Naive thymus-derived CD4-positive, alpha-beta T cell (primary cell): Measurements from ENCODE around the gene MEX3A. TPM values are rescaled to one million over a fixed set of nuclear protein-coding genes. Genes with fewer than 3 reads are reported as not detected.

ENCODE experiments used
- ATAC-seq: fragments of 150-1000 bp; cut with Tn5 transposase; 2 replicates; pipeline ENCODE4 v1.10.0; 2021; ENCODE audit warnings: mild to moderate bottlenecking, moderate library complexity
- CTCF ChIA-PET: fragments of 350-600 bp; sonication (Branson Sonifier 250); formaldehyde crosslinking; loops from one replicate; lab custom pipeline; 2021; ENCODE audit warnings: antibody characterized with exemption; lab: Charles Lee
- POLR2A ChIA-PET: fragments of 350-600 bp; sonication (Branson Sonifier 250); formaldehyde crosslinking; loops from one replicate; lab custom pipeline; 2021; ENCODE audit warnings: antibody characterized with exemption, inconsistent platforms; lab: Charles Lee
- DNase-seq, 9 donors: peaks; one replicate each; pipeline versions ENCODE4 v3.0.0 to v3.0.0-alpha.2; 2020 to 2022; ENCODE audit warnings: mixed read lengths in 1 of 9
- H3K27ac ChIP-seq: one replicate; pipeline ENCODE4 v1.7.0; 2013; ENCODE audit warnings: mild to moderate bottlenecking, low read depth, low read length, moderate library complexity
- H3K27me3 ChIP-seq, 2 donors: one replicate each; pipeline ENCODE4 v1.7.0; 2013; ENCODE audit warnings: low read length in 2 of 2, mild to moderate bottlenecking in 2 of 2, moderate library complexity in 2 of 2; ENCODE audit not compliant: control insufficient read depth in 2 of 2, insufficient read depth in 2 of 2
- H3K36me3 ChIP-seq, 3 experiments: 1 replicate in 2 of 3; 2 replicates in 1 of 3; pipeline ENCODE4 v1.7.0; 2013; ENCODE audit warnings: low read length in 3 of 3, mild to moderate bottlenecking in 3 of 3, moderate library complexity in 1 of 3; ENCODE audit not compliant: insufficient read depth in 3 of 3, control insufficient read depth in 2 of 3
- H3K4me1 ChIP-seq, 2 donors: one replicate each; pipeline ENCODE4 v1.7.0; 2013; ENCODE audit warnings: low read length in 2 of 2, mild to moderate bottlenecking in 2 of 2, moderate library complexity in 1 of 2; ENCODE audit not compliant: control insufficient read depth in 2 of 2, insufficient read depth in 2 of 2
- H3K4me3 ChIP-seq: 2 replicates; pipeline ENCODE4 v1.7.0; 2013; ENCODE audit warnings: mild to moderate bottlenecking, low read length
- H3K9me3 ChIP-seq, 3 experiments: 1 replicate in 2 of 3; 2 replicates in 1 of 3; pipeline ENCODE4 v1.7.0; 2013; ENCODE audit warnings: low read length in 3 of 3; ENCODE audit not compliant: control insufficient read depth in 2 of 3
- H3K27ac Mint-ChIP-seq, 9 donors: one replicate each; pipeline ENCODE4 v1.8.0; 2020 to 2022; ENCODE audit warnings: mixed read lengths in 9 of 9, mild to moderate bottlenecking in 8 of 9, moderate library complexity in 5 of 9, inconsistent platforms in 2 of 9
- H3K27me3 Mint-ChIP-seq, 5 donors: one replicate each; pipeline ENCODE4 v1.8.0; 2021 to 2022; ENCODE audit warnings: mixed read lengths in 5 of 5, mild to moderate bottlenecking in 1 of 5
- H3K36me3 Mint-ChIP-seq, 5 donors: one replicate each; pipeline ENCODE4 v1.8.0; 2020 to 2022; ENCODE audit warnings: mixed read lengths in 5 of 5, mild to moderate bottlenecking in 3 of 5, inconsistent platforms in 1 of 5
- H3K4me1 Mint-ChIP-seq, 7 donors: one replicate each; pipeline ENCODE4 v1.8.0; 2020 to 2022; ENCODE audit warnings: mixed read lengths in 7 of 7, mild to moderate bottlenecking in 3 of 7, inconsistent platforms in 1 of 7
- H3K4me3 Mint-ChIP-seq, 10 donors: one replicate each; pipeline ENCODE4 v1.8.0; 2020 to 2022; ENCODE audit warnings: mild to moderate bottlenecking in 10 of 10, mixed read lengths in 10 of 10, moderate library complexity in 6 of 10, inconsistent platforms in 2 of 10
- H3K9me3 Mint-ChIP-seq, 11 donors: one replicate each; pipeline ENCODE4 v1.8.0; 2020 to 2022; ENCODE audit warnings: mixed read lengths in 11 of 11, mild to moderate bottlenecking in 4 of 11, inconsistent platforms in 1 of 11, moderate library complexity in 1 of 11
- intact Hi-C, 2 donors: fragments of 100-400 bp; cut with micrococcal nuclease; formaldehyde crosslinking; loops; one replicate each; pipeline ENCODE4 v1.15.1; 2023
- polyA plus RNA-seq, 2 donors: library from polyadenylated mRNA; unstranded; fragments of 300-500 nt; fragmentation: Illumina TruSeq; gene quantifications; one replicate each; pipeline ENCODE4 v1.2.3, GENCODE V29; 2021
- total RNA-seq, 6 experiments: library from RNA in 5 of 6; stranded (reverse) in 5 of 6; gene quantifications; 1 replicate in 5 of 6; 2 replicates in 1 of 6; pipeline ENCODE4 v1.2.3 and lab custom pipeline; 2021 to 2026

Gene MEX3A
- total and polyA plus RNA-seq, 7 experiments from 2014 or later = 0.05 to 0.15 (median 0.13) TPM; not detected in 3

DNA sequence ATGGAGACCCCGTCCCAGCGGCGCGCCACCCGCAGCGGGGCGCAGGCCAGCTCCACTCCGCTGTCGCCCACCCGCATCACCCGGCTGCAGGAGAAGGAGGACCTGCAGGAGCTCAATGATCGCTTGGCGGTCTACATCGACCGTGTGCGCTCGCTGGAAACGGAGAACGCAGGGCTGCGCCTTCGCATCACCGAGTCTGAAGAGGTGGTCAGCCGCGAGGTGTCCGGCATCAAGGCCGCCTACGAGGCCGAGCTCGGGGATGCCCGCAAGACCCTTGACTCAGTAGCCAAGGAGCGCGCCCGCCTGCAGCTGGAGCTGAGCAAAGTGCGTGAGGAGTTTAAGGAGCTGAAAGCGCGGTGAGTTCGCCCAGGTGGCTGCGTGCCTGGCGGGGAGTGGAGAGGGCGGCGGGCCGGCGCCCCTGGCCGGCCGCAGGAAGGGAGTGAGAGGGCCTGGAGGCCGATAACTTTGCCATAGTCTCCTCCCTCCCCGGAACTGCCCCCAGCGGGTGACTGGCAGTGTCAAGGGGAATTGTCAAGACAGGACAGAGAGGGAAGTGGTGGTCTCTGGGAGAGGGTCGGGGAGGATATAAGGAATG, 32.8 kb upstream of the MEX3A start:
- Mint-ChIP-seq H3K4me1 (peaks cover 8 to 35% (median 20%) of the 10 kb centered on the region in 7 donors), H3K36me3 (no peaks in the 10 kb centered on the region), H3K4me3 (peak overlapping the region; percentile 79 to 91 (median 86)), H3K9me3 (peaks cover 0 to 2% (median 0%) of the 10 kb centered on the region in 11 donors), H3K27ac (peak overlapping the region in 6 of 9 donors; percentile 32 to 92 (median 51)), H3K27me3 (peaks cover 29 to 61% (median 37%) of the 10 kb centered on the region in 5 donors)
- ChIA-PET POLR2A (interaction anchor here (1.5 to 2.4 kb wide), 2 partner anchors 8 to 11 kb away, joined by 9 read pairs; no protein-coding TSS in a partner anchor), CTCF (interaction anchor here (0.6 to 1.4 kb wide), 5 partner anchors 16 to 28 kb away, joined by 3 to 6 read pairs (median 4); no protein-coding TSS in a partner anchor)
- ATAC-seq = peak; percentile 3
- peak overlapping the region; percentile 9 for H3K27ac ChIP-seq
- H3K36me3 ChIP-seq = no peaks in the 10 kb centered on the region
- peaks cover 0 to 14% of the 10 kb centered on the region in 2 donors for H3K27me3 ChIP-seq
- peaks cover 8 to 14% of the 10 kb centered on the region in 2 donors for H3K4me1 ChIP-seq
- H3K9me3 ChIP-seq = no peaks in the 10 kb centered on the region
- peak in 2 of 9 donors; percentile 18 to 46 for DNase-seq
- peak overlapping the region; percentile 70 for H3K4me3 ChIP-seq
- intact Hi-C loops = loop anchor here (1.0 to 2.0 kb wide), 4 partner anchors 8 to 18 kb away; no protein-coding TSS in a partner anchor

DNA sequence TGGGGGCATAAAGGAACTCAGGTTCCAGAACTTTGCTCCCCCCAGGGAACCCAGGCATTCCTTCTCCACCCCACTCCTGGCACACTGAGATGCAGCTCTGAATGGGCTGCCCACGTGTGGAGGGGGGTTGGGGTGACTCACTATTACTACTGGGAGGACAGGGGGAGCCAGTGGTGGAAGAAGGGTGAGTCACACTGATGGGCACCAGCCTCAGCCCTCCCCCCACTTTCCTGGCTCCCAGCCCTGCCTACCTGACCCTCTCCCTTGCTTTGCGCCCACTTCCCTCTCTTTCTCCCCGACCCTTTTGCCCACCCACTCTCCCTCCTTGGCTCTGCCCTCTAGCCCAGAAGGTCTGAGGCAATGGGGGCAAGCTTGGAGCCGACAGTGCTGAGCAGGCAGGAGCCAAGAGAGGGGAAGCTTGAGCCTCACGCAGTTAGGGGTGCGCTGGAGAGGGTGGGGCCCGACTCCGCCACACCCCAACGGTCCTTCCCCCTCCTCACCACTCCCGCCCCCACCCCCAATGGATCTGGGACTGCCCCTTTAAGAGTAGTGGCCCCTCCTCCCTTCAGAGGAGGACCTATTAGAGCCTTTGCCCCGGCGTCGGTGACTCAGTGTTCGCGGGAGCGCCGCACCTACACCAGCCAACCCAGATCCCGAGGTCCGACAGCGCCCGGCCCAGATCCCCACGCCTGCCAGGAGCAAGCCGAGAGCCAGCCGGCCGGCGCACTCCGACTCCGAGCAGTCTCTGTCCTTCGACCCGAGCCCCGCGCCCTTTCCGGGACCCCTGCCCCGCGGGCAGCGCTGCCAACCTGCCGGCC, 32.0 kb upstream of the MEX3A start, which contains the start of gene LMNA:
LMNA (plus strand) TSS at position 611 of the 818 bp plus-strand sequence. CDS start 208 bp downstream, outside the sequence.
- Mint-ChIP-seq H3K27me3 (peaks cover 29 to 63% (median 37%) of the 10 kb centered on the region in 5 donors), H3K4me3 (peak within 1 kb of the TSS; percentile 79 to 91 (median 86)), H3K9me3 (peaks cover 0 to 2% (median 0%) of the 10 kb centered on the region in 11 donors), H3K4me1 (peaks cover 8 to 31% (median 20%) of the 10 kb centered on the region in 7 donors), H3K27ac (peak within 1 kb of the TSS in 7 of 9 donors; percentile 2 to 92 (median 71)), H3K36me3 (no peaks in the 10 kb centered on the region)
- POLR2A ChIA-PET = interaction anchor here (2.4 kb wide), 1 partner anchor 10 kb away, joined by 9 read pairs; no protein-coding TSS in a partner anchor
- Histone ChIP-seq H3K27me3 (peaks cover 0 to 14% of the 10 kb centered on the region in 2 donors), H3K36me3 (no peaks in the 10 kb centered on the region), H3K4me1 (peaks cover 8 to 14% of the 10 kb centered on the region in 2 donors), H3K4me3 (peak within 1 kb of the TSS; percentile 70), H3K9me3 (no peaks in the 10 kb centered on the region), H3K27ac (peak within 1 kb of the TSS; percentile 9)
- DNase-seq = peak in 3 of 9 donors; percentile 51 to 75 (median 62)
- CTCF ChIA-PET = interaction anchor here (0.9 to 1.2 kb wide), 3 partner anchors 16 to 23 kb away, joined by 3 to 4 read pairs (median 4); no protein-coding TSS in a partner anchor
- peak; percentile 86 for ATAC-seq
- intact Hi-C loops = loop anchor here (1.0 to 2.0 kb wide), 3 partner anchors 8 to 18 kb away; no protein-coding TSS in a partner anchor

DNA sequence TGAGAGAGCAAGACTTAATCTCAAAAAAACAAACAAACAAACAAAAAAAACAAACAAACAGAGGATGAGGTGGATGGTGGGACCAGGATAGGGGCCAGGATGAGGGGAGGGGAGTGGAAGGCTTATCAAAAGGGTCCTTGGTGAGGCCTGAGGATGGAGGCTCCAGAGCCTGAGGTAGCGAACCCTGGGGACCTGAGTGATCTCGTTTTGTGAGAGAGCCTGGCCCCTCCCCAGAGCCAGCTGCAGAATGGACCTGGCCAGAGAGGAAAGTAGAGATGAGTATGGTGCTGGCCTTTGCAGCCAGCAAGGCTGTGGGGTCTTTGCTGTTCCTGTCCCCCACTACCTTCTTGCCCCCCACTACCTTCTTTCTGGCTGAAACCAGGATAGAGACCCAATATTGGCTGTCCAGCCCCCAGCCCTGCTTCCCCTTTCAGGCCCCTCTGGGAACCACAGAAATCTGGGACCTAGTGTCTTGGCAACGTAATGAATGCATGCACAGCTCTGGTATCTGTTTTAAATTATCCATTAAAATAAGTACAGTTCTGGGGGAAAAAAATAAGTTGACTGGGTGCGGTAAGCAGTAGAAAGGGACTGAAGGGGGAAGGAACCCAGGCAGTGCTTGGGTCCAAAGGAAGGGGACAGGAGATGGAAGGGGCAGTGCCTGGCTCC, 31.2 kb upstream of the MEX3A start:
- Histone ChIP-seq H3K9me3 (no peaks in the 10 kb centered on the region), H3K36me3 (no peaks in the 10 kb centered on the region), H3K27ac (no peak overlapping the region), H3K4me1 (peaks cover 8 to 14% of the 10 kb centered on the region in 2 donors), H3K27me3 (peaks cover 0 to 14% of the 10 kb centered on the region in 2 donors), H3K4me3 (no peak overlapping the region)
- Mint-ChIP-seq H3K36me3 (no peaks in the 10 kb centered on the region), H3K4me1 (peaks cover 8 to 30% (median 20%) of the 10 kb centered on the region in 7 donors), H3K27me3 (peaks cover 27 to 68% (median 34%) of the 10 kb centered on the region in 5 donors), H3K9me3 (peaks cover 0 to 2% (median 0%) of the 10 kb centered on the region in 11 donors), H3K4me3 (peak overlapping the region in 8 of 10 donors; percentile 4 to 91 (median 32)), H3K27ac (peak overlapping the region in 4 of 9 donors; percentile 2 to 74 (median 28))
- DNase-seq (no peak), ATAC-seq (no peak)
- CTCF ChIA-PET = interaction anchor here (0.7 to 1.4 kb wide), 2 partner anchors 17 to 23 kb away, joined by 3 to 5 read pairs; no protein-coding TSS in a partner anchor
- intact Hi-C loops = no loop called here
- POLR2A ChIA-PET = interaction anchor here (0.6 to 2.4 kb wide), 2 partner anchors 9 to 11 kb away, joined by 4 to 9 read pairs; no protein-coding TSS in a partner anchor

DNA sequence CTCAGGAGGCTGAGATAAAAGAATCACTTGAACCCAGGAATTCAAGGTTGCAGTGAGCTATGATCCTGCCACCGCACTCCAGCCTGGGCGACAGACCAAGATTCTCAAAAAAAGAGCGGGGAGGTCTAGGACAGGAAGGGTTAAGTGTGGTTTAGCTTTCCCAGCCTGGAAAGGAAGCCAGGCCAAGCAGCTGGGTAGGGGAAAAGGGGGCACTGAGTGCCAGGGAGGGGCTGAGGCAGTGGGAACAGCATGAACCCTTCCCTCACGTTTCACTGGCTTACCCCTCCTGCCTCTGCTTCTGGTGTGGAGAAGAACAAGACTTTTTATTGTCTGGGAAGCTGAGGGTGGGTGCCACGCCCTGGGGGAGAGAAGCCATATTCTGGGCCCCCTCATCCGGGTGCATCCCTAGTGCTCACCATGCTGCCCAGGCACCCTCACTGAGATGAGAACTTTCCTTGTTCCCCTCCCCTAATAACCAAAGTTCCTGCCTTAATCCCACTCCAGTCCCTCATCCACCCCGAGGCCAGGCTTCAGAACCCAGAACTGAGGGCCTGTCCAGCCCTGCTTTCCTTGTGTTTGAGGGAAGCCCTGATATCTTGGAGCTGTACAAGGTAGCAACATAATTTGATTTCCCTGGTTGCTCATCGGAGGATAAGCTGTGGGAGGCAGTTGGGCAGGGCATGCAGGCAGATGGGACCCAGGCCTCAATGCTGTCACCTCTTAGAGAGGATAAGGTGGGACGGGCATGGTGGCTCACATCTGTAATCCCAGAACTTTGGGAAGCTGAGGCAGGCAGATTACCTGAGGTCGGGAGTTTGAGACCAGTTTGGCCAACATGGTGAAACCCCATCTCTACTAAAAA, 30.2 kb upstream of the MEX3A start:
- Mint-ChIP-seq H3K9me3 (peaks cover 0 to 2% (median 0%) of the 10 kb centered on the region in 11 donors), H3K4me1 (peaks cover 8 to 36% (median 20%) of the 10 kb centered on the region in 7 donors), H3K4me3 (peak overlapping the region in 1 of 10 donors; percentile 60), H3K27me3 (peaks cover 21 to 74% (median 27%) of the 10 kb centered on the region in 5 donors), H3K36me3 (no peaks in the 10 kb centered on the region), H3K27ac (no peak overlapping the region)
- H3K27me3 ChIP-seq = peaks cover 0 to 14% of the 10 kb centered on the region in 2 donors
- H3K27ac ChIP-seq = no peak overlapping the region
- POLR2A ChIA-PET = interaction anchor here (0.6 to 1.2 kb wide), 2 partner anchors 11 to 12 kb away, joined by 3 to 4 read pairs; no protein-coding TSS in a partner anchor
- DNase-seq (no peak), ATAC-seq (no peak)
- H3K9me3 ChIP-seq = no peaks in the 10 kb centered on the region
- no peak overlapping the region for H3K4me3 ChIP-seq
- CTCF ChIA-PET = interaction anchor here (0.7 to 1.4 kb wide), 3 partner anchors 16 to 22 kb away, joined by 3 to 5 read pairs (median 4); no protein-coding TSS in a partner anchor
- intact Hi-C loops = no loop called here
- peaks cover 3 to 14% of the 10 kb centered on the region in 2 donors for H3K4me1 ChIP-seq
- no peaks in the 10 kb centered on the region for H3K36me3 ChIP-seq

DNA sequence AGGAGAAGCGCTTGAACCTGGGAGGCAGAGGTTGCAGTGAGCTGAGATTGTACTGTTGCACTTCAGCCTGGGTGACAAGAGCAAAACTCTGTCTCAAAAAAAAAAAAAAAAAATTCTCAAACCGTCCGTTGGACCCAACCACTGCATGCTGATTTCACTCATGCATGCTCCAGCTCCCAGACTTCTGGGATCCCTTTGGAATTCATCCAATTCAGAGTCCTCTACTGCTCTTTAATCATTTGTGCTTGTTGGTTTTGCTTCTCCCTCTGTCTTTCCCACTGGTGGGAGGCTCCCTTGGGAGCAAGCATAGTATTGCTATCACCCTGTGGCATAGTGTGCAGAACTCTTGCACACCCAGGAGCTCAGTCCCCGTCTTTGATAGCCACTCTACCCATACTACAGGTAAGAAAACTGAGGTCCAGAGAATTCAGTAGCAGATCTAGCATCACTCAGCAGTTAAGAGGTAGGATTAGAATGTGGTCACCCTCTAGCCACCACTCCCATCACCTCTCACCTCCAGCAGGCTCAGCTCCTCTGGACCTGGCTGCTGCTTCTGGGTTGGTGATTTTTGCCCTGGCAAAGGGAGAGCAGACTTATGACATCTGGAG, 29.2 kb upstream of the MEX3A start:
- peak overlapping the region in 2 of 9 donors; percentile 31 to 43 for H3K27ac Mint-ChIP-seq
- H3K9me3 Mint-ChIP-seq = peaks cover 0 to 2% (median 0%) of the 10 kb centered on the region in 11 donors
- ChIA-PET POLR2A (no interaction called here), CTCF (interaction anchor here (1.4 kb wide), 1 partner anchor 18 kb away, joined by 4 read pairs; no protein-coding TSS in a partner anchor)
- Histone ChIP-seq H3K9me3 (no peaks in the 10 kb centered on the region), H3K27ac (no peak overlapping the region), H3K36me3 (no peaks in the 10 kb centered on the region), H3K27me3 (peaks cover 0 to 14% of the 10 kb centered on the region in 2 donors), H3K4me3 (no peak overlapping the region), H3K4me1 (peaks cover 12 to 14% of the 10 kb centered on the region in 2 donors)
- no peak overlapping the region for H3K4me3 Mint-ChIP-seq
- peaks cover 0 to 2% (median 0%) of the 10 kb centered on the region in 5 donors for H3K36me3 Mint-ChIP-seq
- intact Hi-C loops = no loop called here
- ATAC-seq (no peak), DNase-seq (no peak)
- H3K4me1 Mint-ChIP-seq = peaks cover 13 to 42% (median 25%) of the 10 kb centered on the region in 7 donors
- H3K27me3 Mint-ChIP-seq = peaks cover 19 to 79% (median 25%) of the 10 kb centered on the region in 5 donors
